H9 (cell line): ENCODE data around the gene SAFB. TPM values are rescaled to one million over a fixed set of nuclear protein-coding genes. Genes with fewer than 3 reads are reported as not detected.

ENCODE experiments used
- DNase-seq: peaks from one replicate; pipeline ENCODE4 v3.0.0-alpha.2; 2017
- H2AFZ ChIP-seq: one replicate; pipeline ENCODE4 v1.6.1; 2013; ENCODE audit warnings: mild to moderate bottlenecking, low read length, control low read depth, moderate library complexity
- H2AK5ac ChIP-seq: 2 replicates; pipeline ENCODE4 v1.6.1; 2013; ENCODE audit warnings: low read length, control low read depth, mixed read lengths; ENCODE audit not compliant: insufficient read length
- H2BK120ac ChIP-seq: one replicate; pipeline ENCODE4 v1.6.1; 2013; ENCODE audit warnings: low read depth, mild to moderate bottlenecking, low read length, control low read depth, inconsistent platforms; ENCODE audit not compliant: poor library complexity, severe bottlenecking
- H2BK12ac ChIP-seq: 2 replicates; pipeline ENCODE4 v1.6.1; 2013; ENCODE audit warnings: low read length, control low read depth, mixed read lengths, low read depth; ENCODE audit not compliant: insufficient read length
- H2BK15ac ChIP-seq: 2 replicates; pipeline ENCODE4 v1.6.1; 2013; ENCODE audit warnings: low read depth, low read length, control low read depth
- H2BK20ac ChIP-seq: one replicate; pipeline ENCODE4 v1.6.1; 2013; ENCODE audit warnings: low read depth, mild to moderate bottlenecking, low read length, control low read depth, inconsistent platforms; ENCODE audit not compliant: poor library complexity, severe bottlenecking
- H2BK5ac ChIP-seq: 2 replicates; pipeline ENCODE4 v1.6.1; 2013; ENCODE audit warnings: low read length, control low read depth, mixed read lengths; ENCODE audit not compliant: insufficient read length
- H3K14ac ChIP-seq: 2 replicates; pipeline ENCODE4 v1.6.1; 2013; ENCODE audit warnings: low read length, control low read depth; ENCODE audit not compliant: insufficient read depth
- H3K18ac ChIP-seq: 2 replicates; pipeline ENCODE4 v1.6.1; 2013; ENCODE audit warnings: low read depth, mild to moderate bottlenecking, mixed read lengths, low read length, control low read depth; ENCODE audit not compliant: insufficient read length
- H3K23ac ChIP-seq: 2 replicates; pipeline ENCODE4 v1.6.1; 2013; ENCODE audit warnings: low read length, control low read depth, mixed read lengths, low read depth; ENCODE audit not compliant: insufficient read length
- H3K23me2 ChIP-seq: 2 replicates; pipeline ENCODE4 v1.6.1; 2013; ENCODE audit warnings: low read depth, mild to moderate bottlenecking, mixed read lengths, low read length, control low read depth; ENCODE audit not compliant: insufficient read length, poor library complexity, severe bottlenecking
- H3K27ac ChIP-seq: 2 replicates; pipeline ENCODE4 v1.5.1; 2013; ENCODE audit warnings: low read length, control low read depth, mixed read lengths, low read depth; ENCODE audit not compliant: insufficient read length
- H3K27me3 ChIP-seq: 2 replicates; pipeline ENCODE4 v1.6.1; 2013; ENCODE audit warnings: low read length, control low read depth, inconsistent platforms; ENCODE audit not compliant: insufficient read depth
- H3K4ac ChIP-seq: 2 replicates; pipeline ENCODE4 v1.6.1; 2013; ENCODE audit warnings: low read depth, mild to moderate bottlenecking, control low read depth, inconsistent platforms, low read length, moderate library complexity
- H3K4me1 ChIP-seq: 2 replicates; pipeline ENCODE4 v1.6.1; 2013; ENCODE audit warnings: low read length, control low read depth, inconsistent platforms; ENCODE audit not compliant: insufficient read depth
- H3K4me2 ChIP-seq: 2 replicates; pipeline ENCODE4 v1.6.1; 2013; ENCODE audit warnings: low read length, control low read depth, mixed read lengths; ENCODE audit not compliant: insufficient read length, insufficient read depth
- H3K56ac ChIP-seq: 2 replicates; pipeline ENCODE4 v1.6.1; 2013; ENCODE audit warnings: low read depth, mild to moderate bottlenecking, mixed read lengths, low read length, control low read depth; ENCODE audit not compliant: insufficient read length
- H3K79me1 ChIP-seq: 2 replicates; pipeline ENCODE4 v1.6.1; 2013; ENCODE audit warnings: low read depth, mild to moderate bottlenecking, moderate library complexity, low read length, control low read depth, inconsistent platforms; ENCODE audit not compliant: insufficient read depth, poor library complexity, severe bottlenecking
- H3K79me2 ChIP-seq: 2 replicates; pipeline ENCODE4 v1.6.1; 2013; ENCODE audit warnings: low read length, control low read depth, inconsistent platforms; ENCODE audit not compliant: insufficient read depth
- H3K9ac ChIP-seq: 2 replicates; pipeline ENCODE4 v1.6.1; 2013; ENCODE audit warnings: low read length, control low read depth, mixed read lengths; ENCODE audit not compliant: insufficient read length; ENCODE audit errors: extremely low read depth
- H3K9me3 ChIP-seq: one replicate; pipeline ENCODE4 v1.6.1; 2013; ENCODE audit warnings: low read depth, low read length, inconsistent platforms; ENCODE audit not compliant: control insufficient read depth
- H3T11ph ChIP-seq: one replicate; pipeline ENCODE4 v1.6.1; 2013; ENCODE audit warnings: mild to moderate bottlenecking, low read length, control low read depth, inconsistent platforms
- H4K20me1 ChIP-seq: one replicate; pipeline ENCODE4 v1.6.1; 2013; ENCODE audit not compliant: control insufficient read depth, insufficient read length, insufficient read depth
- H4K5ac ChIP-seq: 2 replicates; pipeline ENCODE4 v1.6.1; 2013; ENCODE audit warnings: low read depth, mild to moderate bottlenecking, mixed read lengths, low read length, control low read depth; ENCODE audit not compliant: insufficient read length
- H4K8ac ChIP-seq: replicated peaks from 2 replicates; pipeline ENCODE4 v1.6.1; 2013; ENCODE audit warnings: low read length, control low read depth, mixed read lengths, low read depth; ENCODE audit not compliant: insufficient read length
- H4K91ac ChIP-seq: 2 replicates; pipeline ENCODE4 v1.6.1; 2013; ENCODE audit warnings: low read depth, mild to moderate bottlenecking, moderate library complexity, mixed read lengths, low read length, control low read depth; ENCODE audit not compliant: insufficient read length
- H3K27ac Mint-ChIP-seq, 3 experiments: 2 replicates in 2 of 3; 3 replicates in 1 of 3; pipeline ENCODE4 v1.8.0; 2020 to 2021; ENCODE audit warnings: mixed read lengths in 3 of 3, mild to moderate bottlenecking in 1 of 3, moderate library complexity in 1 of 3
- H3K27me3 Mint-ChIP-seq: 2 replicates; pipeline ENCODE4 v1.8.0; 2021; ENCODE audit warnings: low read depth, mild to moderate bottlenecking, moderate library complexity, mixed read lengths
- H3K36me3 Mint-ChIP-seq, 3 experiments: 2 replicates in 2 of 3; 3 replicates in 1 of 3; pipeline ENCODE4 v1.8.0; 2020 to 2021; ENCODE audit warnings: low read depth in 3 of 3, mixed read lengths in 3 of 3; ENCODE audit not compliant: insufficient read depth in 1 of 3
- H3K4me1 Mint-ChIP-seq, 2 experiments: 2 replicates each; pipeline ENCODE4 v1.8.0; 2020; ENCODE audit warnings: mixed read lengths in 2 of 2
- H3K4me3 Mint-ChIP-seq, 2 experiments: 2 replicates in 1 of 2; 3 replicates in 1 of 2; pipeline ENCODE4 v1.8.0; 2020 to 2021; ENCODE audit warnings: mild to moderate bottlenecking in 2 of 2, mixed read lengths in 2 of 2, moderate library complexity in 1 of 2
- H3K9me3 Mint-ChIP-seq, 2 experiments: 2 replicates in 1 of 2; 3 replicates in 1 of 2; pipeline ENCODE4 v1.8.0; 2020; ENCODE audit warnings: mild to moderate bottlenecking in 2 of 2, mixed read lengths in 2 of 2, moderate library complexity in 1 of 2
- WGBS: extraction: QIAGEN DNeasy Blood & Tissue Kit; methylation state at CpG from one replicate; pipeline ENCODE4 v1.1.7; 2013; ENCODE audit warnings: missing lambda C conversion rate, low lambda C conversion rate, mixed read lengths; ENCODE audit not compliant: insufficient read length; ENCODE audit errors: extremely low coverage; 5-methylcytosine and 5-hydroxymethylcytosine counted together
- total RNA-seq: library from RNA; stranded (reverse); gene quantifications from 2 replicates; pipeline ENCODE4 v1.2.1, GENCODE V29; 2021
- TF ChIP-seq, protein P1 (sequence below): fragments of 200-600 bp; sonication (generic); conservative IDR thresholded peaks from 3 replicates; pipeline ENCODE4 v1.8.0; 2021; ENCODE audit warnings: antibody characterized with exemption, mild to moderate bottlenecking

The SAFB gene
- total RNA-seq, 1 experiment from 2014 or later, result 110 TPM

DNA sequence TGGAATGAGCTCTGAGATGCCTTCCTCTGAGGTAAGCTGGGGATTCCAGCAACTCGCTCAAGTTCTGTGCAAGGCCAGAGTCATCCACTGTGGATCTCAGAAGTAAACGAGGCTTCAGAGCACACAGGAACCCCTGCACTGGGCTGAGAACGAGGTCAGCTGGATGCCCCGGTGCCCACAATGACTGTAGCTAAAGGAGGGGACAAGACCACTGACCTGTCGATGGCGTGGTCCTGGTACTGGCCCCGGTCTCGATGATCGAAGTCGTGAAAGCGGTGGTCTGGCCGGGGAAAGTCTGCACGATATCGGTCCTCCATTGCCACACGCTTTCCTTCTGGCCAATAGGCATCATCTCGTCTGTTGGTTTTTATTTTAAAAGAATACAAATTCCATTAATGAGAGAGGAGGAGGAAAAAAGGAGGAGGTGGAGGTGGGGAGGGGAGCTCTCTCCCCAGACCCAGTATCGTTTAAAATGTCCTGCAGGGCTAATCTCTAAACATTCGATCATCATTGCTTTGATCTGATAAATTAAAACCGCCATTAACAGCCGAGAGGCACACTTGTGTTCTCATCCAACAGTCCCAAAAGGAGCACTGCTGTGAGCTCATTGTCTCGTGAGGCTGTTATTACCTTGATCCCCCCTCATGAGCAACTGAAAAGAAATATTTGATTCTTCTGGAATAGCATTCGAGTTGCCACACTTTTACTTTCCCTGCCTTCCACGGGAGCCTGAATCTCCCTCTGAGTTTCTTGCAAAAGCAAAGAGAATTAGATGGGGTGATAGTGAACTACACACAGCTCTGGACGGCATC is 30.1 kb upstream of the SAFB start:
- TF ChIP-seq, protein P1, sequence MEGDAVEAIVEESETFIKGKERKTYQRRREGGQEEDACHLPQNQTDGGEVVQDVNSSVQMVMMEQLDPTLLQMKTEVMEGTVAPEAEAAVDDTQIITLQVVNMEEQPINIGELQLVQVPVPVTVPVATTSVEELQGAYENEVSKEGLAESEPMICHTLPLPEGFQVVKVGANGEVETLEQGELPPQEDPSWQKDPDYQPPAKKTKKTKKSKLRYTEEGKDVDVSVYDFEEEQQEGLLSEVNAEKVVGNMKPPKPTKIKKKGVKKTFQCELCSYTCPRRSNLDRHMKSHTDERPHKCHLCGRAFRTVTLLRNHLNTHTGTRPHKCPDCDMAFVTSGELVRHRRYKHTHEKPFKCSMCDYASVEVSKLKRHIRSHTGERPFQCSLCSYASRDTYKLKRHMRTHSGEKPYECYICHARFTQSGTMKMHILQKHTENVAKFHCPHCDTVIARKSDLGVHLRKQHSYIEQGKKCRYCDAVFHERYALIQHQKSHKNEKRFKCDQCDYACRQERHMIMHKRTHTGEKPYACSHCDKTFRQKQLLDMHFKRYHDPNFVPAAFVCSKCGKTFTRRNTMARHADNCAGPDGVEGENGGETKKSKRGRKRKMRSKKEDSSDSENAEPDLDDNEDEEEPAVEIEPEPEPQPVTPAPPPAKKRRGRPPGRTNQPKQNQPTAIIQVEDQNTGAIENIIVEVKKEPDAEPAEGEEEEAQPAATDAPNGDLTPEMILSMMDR, result no peak
- Histone ChIP-seq H3K56ac (no peak overlapping the region), H3K9ac (no peak overlapping the region), H2BK15ac (no peak overlapping the region), H2AFZ (no peak overlapping the region), H3K4me1 (no peaks in the 10 kb centered on the region; the same call in 1 of the 2 replicates), H3K23me2 (no peaks in the 10 kb centered on the region), H2AK5ac (no peak overlapping the region), H3K27ac (no peak overlapping the region), H4K20me1 (no peaks in the 10 kb centered on the region), H3K9me3 (no peaks in the 10 kb centered on the region), H3K14ac (no peak overlapping the region), H3K27me3 (no peaks in the 10 kb centered on the region), H3K4me2 (no peak overlapping the region), H2BK12ac (no peak overlapping the region), H4K8ac (no peak overlapping the region), H3K18ac (no peak overlapping the region), H3K79me2 (no peaks in the 10 kb centered on the region), H3K4ac (no peak overlapping the region), H2BK20ac (no peak overlapping the region), H3K23ac (no peak overlapping the region), H2BK120ac (no peak overlapping the region), H3T11ph (no peak overlapping the region), H4K5ac (no peak overlapping the region), H2BK5ac (no peak overlapping the region), H3K79me1 (peaks cover 5% of the 10 kb centered on the region), H4K91ac (no peak overlapping the region)
- peaks cover 2 to 6% of the 10 kb centered on the region in 2 experiments; a peak in 3 of 4 replicates for H3K4me1 Mint-ChIP-seq
- WGBS, result no CpG with 5 or more reads among the region's 24 CpGs
- no peak overlapping the region for H3K4me3 Mint-ChIP-seq
- H3K27ac Mint-ChIP-seq, result peak overlapping the region in 2 of 3 experiments; percentile 52 to 80; a peak in 2 of 7 replicates
- no peaks in the 10 kb centered on the region; a peak in 1 of 5 replicates for H3K9me3 Mint-ChIP-seq
- H3K27me3 Mint-ChIP-seq, result no peaks in the 10 kb centered on the region
- H3K36me3 Mint-ChIP-seq, result peaks cover 43 to 90% (median 78%) of the 10 kb centered on the region in 3 experiments
- DNase-seq, result no peak
